Ishikawa (cell line): ENCODE measurements around the gene APOOL.

ENCODE experiments used
- CEBPB ChIP-seq: IDR thresholded peaks from 2 replicates; pipeline ENCODE4 v1.6.1; 2012
- CREB1 ChIP-seq: IDR thresholded peaks from 2 replicates; pipeline ENCODE4 v1.6.1; 2012; ENCODE audit warnings: low read depth
- EGR1 ChIP-seq: IDR thresholded peaks from 2 replicates; pipeline ENCODE4 v1.6.1; 2012
- EP300 ChIP-seq: IDR thresholded peaks from 2 replicates; pipeline ENCODE4 v1.6.1; 2012; ENCODE audit warnings: borderline replicate concordance
- FOXM1 ChIP-seq: IDR thresholded peaks from 2 replicates; pipeline ENCODE4 v1.6.1; 2012; ENCODE audit warnings: low read depth, borderline replicate concordance
- NFIC ChIP-seq: IDR thresholded peaks from 2 replicates; pipeline ENCODE4 v1.6.1; 2012
- RAD21 ChIP-seq: IDR thresholded peaks from 2 replicates; pipeline ENCODE4 v1.6.1; 2012; ENCODE audit warnings: low read depth
- TAF1 ChIP-seq: IDR thresholded peaks from 2 replicates; pipeline ENCODE4 v1.6.1; 2012; ENCODE audit warnings: low read depth, mild to moderate bottlenecking
- TCF12 ChIP-seq: IDR thresholded peaks from 2 replicates; pipeline ENCODE4 v1.6.1; 2012; ENCODE audit warnings: low read depth
- TEAD4 ChIP-seq: IDR thresholded peaks from 2 replicates; pipeline ENCODE4 v1.6.1; 2012
- YY1 ChIP-seq: IDR thresholded peaks from 2 replicates; pipeline ENCODE4 v1.6.1; 2012; ENCODE audit warnings: low read depth
- ZBTB7A ChIP-seq: IDR thresholded peaks from 2 replicates; pipeline ENCODE4 v1.6.1; 2012; ENCODE audit warnings: low read depth
- TF ChIP-seq, protein P1 (sequence below): IDR thresholded peaks from 2 replicates; pipeline ENCODE4 v1.6.1; 2012
- TF ChIP-seq, protein P2 (sequence below): IDR thresholded peaks from 2 replicates; pipeline ENCODE4 v1.6.1; 2012; ENCODE audit warnings: low read depth, mild to moderate bottlenecking
- TF ChIP-seq, protein P3 (sequence below): IDR thresholded peaks from 2 replicates; pipeline ENCODE4 v1.6.1; 2012

APOOL gene

DNA sequence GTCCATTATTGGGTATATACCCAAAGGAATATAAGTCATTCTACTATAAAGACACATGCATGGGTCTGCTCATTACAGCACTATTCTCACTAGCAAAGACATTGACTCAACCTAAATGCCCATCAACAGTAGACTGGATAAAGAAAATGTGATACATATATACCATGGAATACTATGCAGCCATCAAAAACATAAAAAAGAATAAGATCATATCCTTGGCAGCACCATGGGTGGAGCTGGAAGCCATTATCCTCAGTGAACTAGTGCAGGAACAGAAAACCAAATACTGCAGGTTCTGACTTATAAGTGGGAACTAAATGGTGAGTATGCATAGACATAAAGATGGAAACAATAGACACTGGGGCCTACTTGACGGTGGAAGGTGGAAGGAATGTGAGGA lies 2.3 kb upstream of the APOOL start:
- TF ChIP-seq TEAD4 (no peak), RAD21 (no peak), ZBTB7A (no peak), YY1 (no peak), FOXM1 (no peak), TAF1 (no peak), EGR1 (no peak), CEBPB (no peak), NFIC (no peak)
- TF ChIP-seq, protein P1, sequence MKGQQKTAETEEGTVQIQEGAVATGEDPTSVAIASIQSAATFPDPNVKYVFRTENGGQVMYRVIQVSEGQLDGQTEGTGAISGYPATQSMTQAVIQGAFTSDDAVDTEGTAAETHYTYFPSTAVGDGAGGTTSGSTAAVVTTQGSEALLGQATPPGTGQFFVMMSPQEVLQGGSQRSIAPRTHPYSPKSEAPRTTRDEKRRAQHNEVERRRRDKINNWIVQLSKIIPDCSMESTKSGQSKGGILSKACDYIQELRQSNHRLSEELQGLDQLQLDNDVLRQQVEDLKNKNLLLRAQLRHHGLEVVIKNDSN, result no peak

DNA sequence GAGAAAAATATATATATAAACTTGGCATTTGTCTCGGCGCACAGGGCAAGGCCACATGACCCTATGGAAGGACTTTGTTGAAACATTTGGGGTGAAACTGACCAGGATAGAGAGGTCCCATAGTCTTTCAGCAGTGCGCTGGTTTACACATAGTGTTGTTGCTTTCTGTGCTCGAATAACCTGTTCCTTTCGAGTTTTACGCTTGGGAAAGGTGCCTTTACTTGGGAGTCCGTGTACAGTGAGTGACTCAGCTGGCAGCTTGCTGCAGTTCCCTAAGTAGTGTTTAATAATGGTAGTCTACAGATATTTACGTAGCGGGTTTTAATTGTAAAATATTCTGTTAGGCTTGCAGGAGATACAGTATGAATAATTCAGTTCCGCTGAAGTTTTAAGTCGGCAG lies 578 bp downstream of the APOOL start:
- TF ChIP-seq CREB1, result no peak
- TF ChIP-seq, protein P2, sequence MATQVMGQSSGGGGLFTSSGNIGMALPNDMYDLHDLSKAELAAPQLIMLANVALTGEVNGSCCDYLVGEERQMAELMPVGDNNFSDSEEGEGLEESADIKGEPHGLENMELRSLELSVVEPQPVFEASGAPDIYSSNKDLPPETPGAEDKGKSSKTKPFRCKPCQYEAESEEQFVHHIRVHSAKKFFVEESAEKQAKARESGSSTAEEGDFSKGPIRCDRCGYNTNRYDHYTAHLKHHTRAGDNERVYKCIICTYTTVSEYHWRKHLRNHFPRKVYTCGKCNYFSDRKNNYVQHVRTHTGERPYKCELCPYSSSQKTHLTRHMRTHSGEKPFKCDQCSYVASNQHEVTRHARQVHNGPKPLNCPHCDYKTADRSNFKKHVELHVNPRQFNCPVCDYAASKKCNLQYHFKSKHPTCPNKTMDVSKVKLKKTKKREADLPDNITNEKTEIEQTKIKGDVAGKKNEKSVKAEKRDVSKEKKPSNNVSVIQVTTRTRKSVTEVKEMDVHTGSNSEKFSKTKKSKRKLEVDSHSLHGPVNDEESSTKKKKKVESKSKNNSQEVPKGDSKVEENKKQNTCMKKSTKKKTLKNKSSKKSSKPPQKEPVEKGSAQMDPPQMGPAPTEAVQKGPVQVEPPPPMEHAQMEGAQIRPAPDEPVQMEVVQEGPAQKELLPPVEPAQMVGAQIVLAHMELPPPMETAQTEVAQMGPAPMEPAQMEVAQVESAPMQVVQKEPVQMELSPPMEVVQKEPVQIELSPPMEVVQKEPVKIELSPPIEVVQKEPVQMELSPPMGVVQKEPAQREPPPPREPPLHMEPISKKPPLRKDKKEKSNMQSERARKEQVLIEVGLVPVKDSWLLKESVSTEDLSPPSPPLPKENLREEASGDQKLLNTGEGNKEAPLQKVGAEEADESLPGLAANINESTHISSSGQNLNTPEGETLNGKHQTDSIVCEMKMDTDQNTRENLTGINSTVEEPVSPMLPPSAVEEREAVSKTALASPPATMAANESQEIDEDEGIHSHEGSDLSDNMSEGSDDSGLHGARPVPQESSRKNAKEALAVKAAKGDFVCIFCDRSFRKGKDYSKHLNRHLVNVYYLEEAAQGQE, result no peak
- no peak for TF ChIP-seq ZBTB7A
- TF ChIP-seq FOXM1, result no peak
- no peak for TF ChIP-seq TAF1
- TF ChIP-seq, protein P3, sequence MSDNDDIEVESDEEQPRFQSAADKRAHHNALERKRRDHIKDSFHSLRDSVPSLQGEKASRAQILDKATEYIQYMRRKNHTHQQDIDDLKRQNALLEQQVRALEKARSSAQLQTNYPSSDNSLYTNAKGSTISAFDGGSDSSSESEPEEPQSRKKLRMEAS, result no peak
- TF ChIP-seq EGR1, result no peak
- TF ChIP-seq EP300, result no peak

DNA sequence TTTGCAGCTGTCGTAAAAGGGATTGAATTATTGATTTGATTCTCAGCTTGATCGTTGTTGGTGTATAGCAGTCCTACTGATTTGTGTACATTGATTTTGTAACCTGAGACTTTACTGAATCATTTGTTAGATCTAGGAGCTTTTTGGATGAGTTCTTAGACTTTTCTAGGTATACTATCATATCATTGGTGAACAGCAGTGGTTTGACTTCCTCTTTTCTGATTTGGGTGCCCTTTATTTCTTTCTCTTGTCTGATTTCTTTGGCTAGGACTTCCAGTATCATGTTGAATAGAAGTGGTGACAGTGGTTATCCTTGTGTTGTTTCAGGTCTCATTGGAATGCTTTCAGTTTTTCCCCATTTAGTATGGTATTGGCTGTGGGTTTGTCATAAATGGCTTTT lies 8.4 kb downstream of the APOOL start:
- TF ChIP-seq ZBTB7A (no peak), TEAD4 (no peak), NFIC (no peak), TCF12 (no peak), EP300 (no peak), YY1 (no peak), TAF1 (no peak), RAD21 (no peak), FOXM1 (no peak), CEBPB (no peak), CREB1 (no peak)
- TF ChIP-seq, protein P1, result no peak
- TF ChIP-seq, protein P2, result no peak
- TF ChIP-seq, protein P3, result no peak

DNA sequence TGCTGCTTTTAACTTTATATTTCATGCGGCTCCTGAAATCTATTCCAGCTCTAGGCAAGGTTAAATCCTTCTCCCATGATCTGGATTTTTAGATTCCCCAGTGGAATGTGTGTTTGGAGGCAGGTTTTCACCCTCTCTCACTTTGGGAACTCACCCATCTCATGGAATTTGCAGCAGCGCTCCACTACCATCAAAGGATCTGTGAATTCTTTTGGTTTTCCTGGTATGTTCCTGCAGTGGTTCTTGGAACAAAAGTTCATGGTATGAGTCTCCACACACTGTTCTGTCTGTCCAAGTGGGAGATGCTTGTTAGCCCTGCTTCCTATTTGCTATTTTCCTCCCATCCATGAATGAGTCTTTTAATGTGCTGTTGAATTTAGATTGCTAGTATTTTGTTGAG lies 14.0 kb downstream of the APOOL start:
- TF ChIP-seq, protein P1, result no peak
- TF ChIP-seq EGR1 (no peak), TEAD4 (no peak), RAD21 (no peak), NFIC (no peak), CREB1 (no peak), ZBTB7A (no peak), TCF12 (no peak), FOXM1 (no peak), CEBPB (no peak), TAF1 (no peak)
- TF ChIP-seq, protein P3, result no peak
- TF ChIP-seq, protein P2, result no peak
